Fibroblast of lung (primary cell): Measurements from ENCODE around the gene ZCCHC18. TPM values are rescaled to one million over a fixed set of nuclear protein-coding genes. Genes with fewer than 3 reads are reported as not detected.

Experiments
- DNase-seq, 2 donors: peaks; one replicate each; pipeline versions ENCODE4 v3.0.0 to v3.0.0-alpha.2; 2010; ENCODE audit warnings: low read depth in 2 of 2
- H2AFZ ChIP-seq: 2 replicates; pipeline ENCODE4 v1.5.1; 2012; ENCODE audit warnings: low read length, control low read depth, inconsistent platforms
- H3K27ac ChIP-seq: 2 replicates; pipeline ENCODE4 v1.5.1; 2011; ENCODE audit warnings: low read length, control low read depth; ENCODE audit not compliant: insufficient read depth
- H3K27me3 ChIP-seq: 2 replicates; pipeline ENCODE4 v1.5.1; 2011; ENCODE audit warnings: mild to moderate bottlenecking, low read length; ENCODE audit not compliant: control insufficient read depth, insufficient read depth
- H3K36me3 ChIP-seq: 2 replicates; pipeline ENCODE4 v1.5.1; 2011; ENCODE audit warnings: low read length; ENCODE audit not compliant: control insufficient read depth, insufficient read depth
- H3K4me1 ChIP-seq: 2 replicates; pipeline ENCODE4 v1.5.1; 2011; ENCODE audit warnings: low read length; ENCODE audit not compliant: control insufficient read depth, insufficient read depth; ENCODE audit errors: extremely low read depth
- H3K4me2 ChIP-seq: 2 replicates; pipeline ENCODE4 v1.5.1; 2011; ENCODE audit warnings: low read length, control low read depth; ENCODE audit not compliant: insufficient read depth; ENCODE audit errors: extremely low read depth
- H3K4me3 ChIP-seq, 4 experiments: fragments of 200-600 bp in 1 of 4; sonication (generic) in 1 of 4; replicated peaks in 1 of 4; 2 replicates each; pipeline ENCODE4 v1.5.1; 2011 to 2016; ENCODE audit warnings: low read length in 4 of 4, low read depth in 3 of 4, mild to moderate bottlenecking in 3 of 4, control low read depth in 2 of 4, inconsistent platforms in 1 of 4, mixed read lengths in 1 of 4; ENCODE audit not compliant: insufficient read depth in 1 of 4; ENCODE audit errors: control extremely low read depth in 1 of 4
- H3K79me2 ChIP-seq: 2 replicates; pipeline ENCODE4 v1.5.1; 2012; ENCODE audit warnings: mild to moderate bottlenecking, low read length, inconsistent platforms; ENCODE audit not compliant: control insufficient read depth, insufficient read depth
- H3K9ac ChIP-seq: 2 replicates; pipeline ENCODE4 v1.5.1; 2011; ENCODE audit warnings: mild to moderate bottlenecking, low read length, control low read depth; ENCODE audit not compliant: insufficient read depth
- H3K9me3 ChIP-seq: 2 replicates; pipeline ENCODE4 v1.5.1; 2012; ENCODE audit warnings: low read depth, low read length; ENCODE audit not compliant: control insufficient read depth, insufficient read depth
- H4K20me1 ChIP-seq: 2 replicates; pipeline ENCODE4 v1.5.1; 2011; ENCODE audit warnings: low read length; ENCODE audit not compliant: control insufficient read depth, insufficient read depth; ENCODE audit errors: extremely low read depth
- EZH2 ChIP-seq: IDR thresholded peaks from 2 replicates; pipeline ENCODE4 v1.5.1; 2012; ENCODE audit warnings: low read length, control low read depth, mild to moderate bottlenecking; ENCODE audit errors: missing control alignments
- polyA plus RNA-seq, 2 donors: library from polyadenylated mRNA; depleted of rRNA in 1 of 2; stranded (reverse) in 1 of 2; unstranded in 1 of 2; fragments of >200 nt; gene quantifications; 2 replicates each; pipeline ENCODE4 v1.2.1, GENCODE V29; 2011 to 2012; ENCODE audit warnings: missing spikeins in 1 of 2
- total RNA-seq: library from RNA; depleted of rRNA; stranded (reverse); fragments of >200 nt; gene quantifications from 2 replicates; pipeline ENCODE4 v1.2.1, GENCODE V29; 2014
- TF ChIP-seq, protein P1 (sequence below), 2 donors: IDR thresholded peaks in 1 of 2; conservative IDR thresholded peaks in 1 of 2; 1 replicate in 1 of 2; 2 replicates in 1 of 2; pipeline ENCODE4 v1.5.1; 2011 to 2012; ENCODE audit warnings: low read length in 2 of 2, control low read depth in 1 of 2, inconsistent platforms in 1 of 2, low read depth in 1 of 2, mild to moderate bottlenecking in 1 of 2

The ZCCHC18 gene
- total and polyA plus RNA-seq, 2 donors (not counting 1 experiment from before 2014, with no cell fraction given): 0.48 to 0.66 TPM

DNA sequence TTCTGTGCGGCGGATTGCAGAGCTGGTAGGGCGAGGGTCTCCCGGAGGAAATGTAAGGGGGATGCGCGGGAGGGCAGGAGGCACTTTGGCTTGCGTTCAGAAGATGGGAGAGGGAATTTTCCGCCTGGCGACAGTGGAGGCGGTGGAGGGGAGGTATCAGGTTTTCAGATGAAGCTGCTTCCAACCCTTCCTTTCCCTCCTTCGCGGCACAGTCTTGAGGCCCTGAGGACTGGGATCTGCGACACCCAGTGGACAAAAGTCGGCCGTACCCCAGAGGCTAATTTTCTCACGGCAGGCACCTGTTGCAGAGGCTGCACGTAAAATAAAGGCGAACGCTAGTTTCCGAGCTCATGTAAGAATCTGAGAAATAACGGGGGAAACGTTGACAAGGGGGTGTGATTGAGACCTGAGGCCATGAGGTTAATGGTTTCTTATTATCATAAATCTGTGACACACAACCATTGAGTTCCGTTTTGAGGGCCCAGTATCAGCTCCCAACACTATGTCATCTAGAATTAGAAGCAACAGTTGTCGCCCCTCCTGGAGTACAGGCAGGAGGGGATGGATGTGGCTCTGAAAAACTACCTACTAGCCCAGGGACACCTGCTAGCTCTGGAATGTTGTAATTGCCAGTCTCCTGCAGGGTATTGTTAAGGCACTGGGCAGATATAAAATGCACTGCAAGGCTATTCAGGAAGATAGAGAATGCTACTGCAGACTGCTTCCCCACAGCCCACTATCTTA, 1.1 kb downstream of the ZCCHC18 start:
- no peak overlapping the region for H3K27ac ChIP-seq
- H4K20me1 ChIP-seq: no peaks in the 10 kb centered on the region
- H3K9ac ChIP-seq: peak overlapping the region; percentile 37
- peak overlapping the region; percentile 41 for H2AFZ ChIP-seq
- DNase-seq: peak; percentile 47 to 55
- peaks cover 3% of the 10 kb centered on the region for H3K27me3 ChIP-seq
- no peaks in the 10 kb centered on the region for H3K9me3 ChIP-seq
- H3K36me3 ChIP-seq: no peaks in the 10 kb centered on the region
- H3K4me2 ChIP-seq: peak overlapping the region; percentile 71
- peak overlapping the region; percentile 33 to 63 (median 58) for H3K4me3 ChIP-seq
- H3K4me1 ChIP-seq: no peaks in the 10 kb centered on the region
- TF ChIP-seq, protein P1, sequence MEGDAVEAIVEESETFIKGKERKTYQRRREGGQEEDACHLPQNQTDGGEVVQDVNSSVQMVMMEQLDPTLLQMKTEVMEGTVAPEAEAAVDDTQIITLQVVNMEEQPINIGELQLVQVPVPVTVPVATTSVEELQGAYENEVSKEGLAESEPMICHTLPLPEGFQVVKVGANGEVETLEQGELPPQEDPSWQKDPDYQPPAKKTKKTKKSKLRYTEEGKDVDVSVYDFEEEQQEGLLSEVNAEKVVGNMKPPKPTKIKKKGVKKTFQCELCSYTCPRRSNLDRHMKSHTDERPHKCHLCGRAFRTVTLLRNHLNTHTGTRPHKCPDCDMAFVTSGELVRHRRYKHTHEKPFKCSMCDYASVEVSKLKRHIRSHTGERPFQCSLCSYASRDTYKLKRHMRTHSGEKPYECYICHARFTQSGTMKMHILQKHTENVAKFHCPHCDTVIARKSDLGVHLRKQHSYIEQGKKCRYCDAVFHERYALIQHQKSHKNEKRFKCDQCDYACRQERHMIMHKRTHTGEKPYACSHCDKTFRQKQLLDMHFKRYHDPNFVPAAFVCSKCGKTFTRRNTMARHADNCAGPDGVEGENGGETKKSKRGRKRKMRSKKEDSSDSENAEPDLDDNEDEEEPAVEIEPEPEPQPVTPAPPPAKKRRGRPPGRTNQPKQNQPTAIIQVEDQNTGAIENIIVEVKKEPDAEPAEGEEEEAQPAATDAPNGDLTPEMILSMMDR (conservative IDR thresholded peaks at IDR 0.05 in 1 of 2, IDR thresholded peaks at IDR 0.05 in 1 of 2; ENCODE audit: low read depth in 1 of 2, low read length in 2 of 2): peak; percentile 18 to 53
- no peak for TF ChIP-seq EZH2
- H3K79me2 ChIP-seq: no peaks in the 10 kb centered on the region

DNA sequence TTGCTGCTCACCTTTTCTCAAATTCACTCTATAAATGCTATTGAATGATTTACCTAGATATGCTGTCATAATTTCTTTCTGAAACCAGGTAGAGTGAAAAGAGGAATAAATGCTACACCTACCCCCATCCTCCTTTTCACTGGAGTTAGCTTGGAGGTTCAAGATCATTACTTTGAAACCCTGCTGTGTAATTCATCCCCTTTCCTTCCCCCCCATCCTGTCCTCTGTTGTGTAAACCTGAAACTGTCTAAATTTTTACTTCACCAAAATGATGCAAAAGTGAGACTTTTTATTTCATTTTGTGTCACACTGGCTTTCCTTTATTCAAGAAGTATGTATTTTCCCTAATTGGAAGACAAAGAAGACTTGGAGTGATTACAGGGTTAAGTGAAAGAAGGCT, 5.4 kb downstream of the ZCCHC18 start:
- no peaks in the 10 kb centered on the region for H4K20me1 ChIP-seq
- no peaks in the 10 kb centered on the region for H3K27me3 ChIP-seq
- no peak for TF ChIP-seq EZH2
- TF ChIP-seq, protein P1 (conservative IDR thresholded peaks at IDR 0.05 in 1 of 2, IDR thresholded peaks at IDR 0.05 in 1 of 2; ENCODE audit: low read depth in 1 of 2, low read length in 2 of 2): no peak

DNA sequence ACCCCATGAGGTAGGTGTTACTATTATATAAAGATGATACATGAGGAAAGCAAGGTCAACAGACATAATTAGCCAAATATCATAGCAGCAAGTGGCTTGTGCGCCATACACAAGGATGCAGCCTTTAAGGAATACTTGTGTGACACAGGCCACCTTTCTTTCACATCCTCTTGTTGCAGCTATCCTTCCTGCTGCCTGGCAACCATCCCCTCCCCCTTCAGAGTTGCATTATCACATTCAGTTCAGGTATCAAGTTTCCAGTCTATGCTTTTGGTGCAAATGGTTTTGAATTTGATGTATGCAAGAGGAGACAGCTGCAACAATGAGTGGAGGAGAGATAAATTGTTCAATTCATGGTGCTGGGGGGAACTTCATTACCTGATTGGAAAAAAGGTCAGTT, 6.4 kb downstream of the ZCCHC18 start:
- DNase-seq: no peak
- Histone ChIP-seq H3K4me3 (no peak overlapping the region), H3K27me3 (no peaks in the 10 kb centered on the region), H3K4me1 (no peaks in the 10 kb centered on the region), H3K36me3 (no peaks in the 10 kb centered on the region), H3K27ac (no peak overlapping the region), H3K4me2 (no peak overlapping the region), H4K20me1 (no peaks in the 10 kb centered on the region), H3K9ac (no peak overlapping the region), H3K9me3 (no peaks in the 10 kb centered on the region), H2AFZ (no peak overlapping the region), H3K79me2 (no peaks in the 10 kb centered on the region)
- TF ChIP-seq, protein P1 (conservative IDR thresholded peaks at IDR 0.05 in 1 of 2, IDR thresholded peaks at IDR 0.05 in 1 of 2; ENCODE audit: low read depth in 1 of 2, low read length in 2 of 2): no peak
- TF ChIP-seq EZH2: no peak

More for the DNA sequence above, 5.4 kb downstream of the ZCCHC18 start:
- H3K36me3 ChIP-seq: no peaks in the 10 kb centered on the region
- no peak overlapping the region for H3K4me3 ChIP-seq
- H3K4me2 ChIP-seq: no peak overlapping the region
- DNase-seq: no peak
- no peaks in the 10 kb centered on the region for H3K4me1 ChIP-seq
- H3K9me3 ChIP-seq: no peaks in the 10 kb centered on the region
- no peaks in the 10 kb centered on the region for H3K79me2 ChIP-seq
- H3K9ac ChIP-seq: no peak overlapping the region
- no peak overlapping the region for H2AFZ ChIP-seq
- H3K27ac ChIP-seq: no peak overlapping the region
